H1 (cell line): Measurements from ENCODE around the gene C19orf44. TPM values are rescaled to one million over a fixed set of nuclear protein-coding genes. Genes with fewer than 3 reads are reported as not detected.

ENCODE experiments used
- ASH2L ChIP-seq: fragments of 200-600, 300-600 bp; sonication (generic); IDR thresholded peaks from one replicate; pipeline ENCODE4 v1.7.1; 2017; ENCODE audit warnings: low read length
- CBX5 ChIP-seq: fragments of 300-800, 300-1000 bp; sonication (generic); IDR thresholded peaks from 2 replicates; pipeline ENCODE4 v1.7.1; 2016; ENCODE audit warnings: antibody characterized with exemption, low read length, low read depth
- FOSL1 ChIP-seq: IDR thresholded peaks from 2 replicates; pipeline ENCODE4 v1.6.1; 2011; ENCODE audit warnings: mild to moderate bottlenecking, low read depth, low read length, moderate library complexity; ENCODE audit not compliant: insufficient read depth
- POLR2A ChIP-seq, 2 experiments: IDR thresholded peaks; 1 replicate in 1 of 2; 2 replicates in 1 of 2; pipeline ENCODE4 v1.6.1; 2011; ENCODE audit warnings: low read depth in 2 of 2, low read length in 2 of 2, mild to moderate bottlenecking in 2 of 2; ENCODE audit errors: control extremely low read depth in 1 of 2
- TBP ChIP-seq: IDR thresholded peaks from 2 replicates; pipeline ENCODE4 v1.6.1; 2011; ENCODE audit warnings: low read depth, low read length, improper control_type of control experiment
- TCF12 ChIP-seq: IDR thresholded peaks from 2 replicates; pipeline ENCODE4 v1.6.1; 2011; ENCODE audit warnings: low read depth, mild to moderate bottlenecking, low read length
- TEAD4 ChIP-seq: IDR thresholded peaks from 2 replicates; pipeline ENCODE4 v1.6.1; 2012; ENCODE audit warnings: low read depth, low read length, inconsistent platforms, mixed read lengths
- polyA plus RNA-seq, 7 experiments: library from polyadenylated mRNA; depleted of rRNA in 3 of 7; stranded (reverse) in 5 of 7; unstranded in 2 of 7; fragments of >200 nt in 5 of 7; fragments of 200-250 nt in 2 of 7; gene quantifications; 1 replicate in 5 of 7; 2 replicates in 1 of 7; 4 replicates in 1 of 7; pipeline versions ENCODE4 v1.2.1 to v1.2.3, GENCODE V29; 2011 to 2013; ENCODE audit warnings: missing spikeins in 2 of 7, mixed read lengths in 2 of 7
- total RNA-seq: library from RNA; stranded (reverse); fragmentation: NEBNext Ultra II Directional; extraction: Animal tissue kit (Norgen Biotek cat#: 25700); gene quantifications from 2 replicates; pipeline ENCODE4 v1.2.1, GENCODE V29; 2021

Gene C19orf44
- total and polyA plus RNA-seq, 2 of the 8 experiments (the other 6 are each of a cell fraction or from before 2014, with no cell fraction given), result 2.1 to 4.5 TPM

DNA sequence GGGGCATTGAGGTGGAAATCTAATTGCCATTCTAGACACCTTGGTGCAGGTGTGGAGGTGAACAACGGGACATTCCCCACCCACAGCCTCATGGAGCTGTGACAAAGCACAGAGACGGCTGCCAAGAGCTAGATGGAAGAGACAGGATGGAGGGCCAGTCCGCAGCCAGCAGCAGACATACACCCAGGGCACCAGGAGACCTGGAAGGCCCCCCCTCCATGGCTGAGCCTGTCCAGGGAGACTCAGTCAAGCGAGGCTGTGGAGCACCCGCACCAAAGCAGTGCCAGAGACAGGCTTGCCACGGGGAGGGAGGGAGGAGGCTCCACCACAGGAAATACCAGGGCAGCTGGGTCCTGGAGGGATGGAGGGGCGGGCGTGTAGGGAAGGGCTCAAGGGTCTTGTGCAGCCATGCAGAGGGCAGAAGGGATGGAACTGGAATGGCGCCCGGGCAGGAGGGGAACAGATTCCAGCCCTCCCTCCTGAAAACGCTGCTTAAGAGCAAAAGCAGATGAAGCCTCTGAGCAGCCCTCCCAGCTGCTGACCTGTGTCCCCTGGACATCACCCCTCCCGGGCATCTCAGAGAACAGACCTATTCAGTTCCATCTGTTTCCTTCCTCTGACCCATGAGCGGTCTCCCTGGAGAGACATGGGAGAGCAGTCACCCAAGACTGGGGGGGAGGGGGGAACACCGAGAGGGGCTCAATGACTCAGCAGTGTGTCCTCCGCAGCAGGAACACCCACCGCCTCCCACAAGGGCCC lies 38.8 kb upstream of the C19orf44 start (continued):
- TF ChIP-seq TEAD4 (no peak), TCF12 (no peak), TBP (no peak), POLR2A (IDR thresholded peaks at IDR 0.05; ENCODE audit: control extremely low read depth in 1 of 2, low read depth in 2 of 2, low read length in 2 of 2) (no peak), FOSL1 (no peak), ASH2L (no peak), CBX5 (no peak)
